HUES64 (cell line): ENCODE results near the gene FCHSD2.
"Not testable (repeated sequence)": the region's sequence is repeated elsewhere in the genome, so short reads cannot be mapped to it uniquely, and the experiment has no call there.

Experiments
- H3K27ac ChIP-seq: 2 replicates; pipeline ENCODE4 v1.7.0; 2013; ENCODE audit warnings: low read depth, low read length, inconsistent platforms
- H3K27me3 ChIP-seq: 2 replicates; pipeline ENCODE4 v1.6.1; 2013; ENCODE audit warnings: mild to moderate bottlenecking, low read length; ENCODE audit not compliant: insufficient read depth
- H3K36me3 ChIP-seq: 2 replicates; pipeline ENCODE4 v1.6.1; 2013; ENCODE audit warnings: mild to moderate bottlenecking, low read length; ENCODE audit not compliant: insufficient read depth
- H3K4me1 ChIP-seq: 2 replicates; pipeline ENCODE4 v1.6.1; 2013; ENCODE audit warnings: mild to moderate bottlenecking, low read length, moderate library complexity; ENCODE audit not compliant: insufficient read depth
- H3K4me3 ChIP-seq: 2 replicates; pipeline ENCODE4 v1.5.1; 2013; ENCODE audit warnings: mild to moderate bottlenecking, low read length, moderate library complexity
- H3K9ac ChIP-seq: 2 replicates; pipeline ENCODE4 v1.6.1; 2013; ENCODE audit warnings: mild to moderate bottlenecking, low read depth, low read length
- H3K9me3 ChIP-seq: 2 replicates; pipeline ENCODE4 v1.6.1; 2013; ENCODE audit warnings: low read depth, low read length; ENCODE audit not compliant: insufficient read depth
- WGBS: fragments of 150-250, 120-280 bp; methylation state at CpG from one replicate; pipeline ENCODE4 v1.1.7; 2013; ENCODE audit warnings: missing lambda C conversion rate; 5-methylcytosine and 5-hydroxymethylcytosine counted together

FCHSD2 gene

GRCh38 chr11:73135346-73136284, 6.5 kb downstream of the FCHSD2 start:
- 85% methylated on average over 5 of the region's 6 CpGs for WGBS
- no peaks in the 10 kb centered on the region for H3K36me3 ChIP-seq
- no peaks in the 10 kb centered on the region for H3K9me3 ChIP-seq
- peaks cover 10% of the 10 kb centered on the region for H3K27me3 ChIP-seq
- peaks cover 17% of the 10 kb centered on the region for H3K4me1 ChIP-seq
- H3K9ac ChIP-seq: no peak overlapping the region
- H3K27ac ChIP-seq: no peak overlapping the region
- H3K4me3 ChIP-seq: no peak overlapping the region

- not testable (repeated sequence) for H3K27me3 ChIP-seq, H3K9me3 ChIP-seq, H3K4me3 ChIP-seq, H3K36me3 ChIP-seq, H3K27ac ChIP-seq, H3K4me1 ChIP-seq, H3K9ac ChIP-seq
- 94% methylated on average over 2 of the region's 2 CpGs for WGBS
Measured at GRCh38 chr11:73132349-73132748, 9.8 kb downstream of the FCHSD2 start.

- H3K27me3 ChIP-seq: no peaks in the 10 kb centered on the region
- H3K4me3 ChIP-seq: no peak overlapping the region
- H3K27ac ChIP-seq: no peak overlapping the region
- H3K4me1 ChIP-seq: peaks cover 3% of the 10 kb centered on the region; the same call in 1 of the 2 replicates
- no peaks in the 10 kb centered on the region for H3K36me3 ChIP-seq
- WGBS: 89% methylated on average over 1 of the region's 1 CpG
- no peak overlapping the region for H3K9ac ChIP-seq
- no peaks in the 10 kb centered on the region for H3K9me3 ChIP-seq
Measured at GRCh38 chr11:73130181-73130580, 11.9 kb downstream of the FCHSD2 start.

GRCh38 chr11:73129198-73129597, 12.9 kb downstream of the FCHSD2 start:
- no peak overlapping the region for H3K9ac ChIP-seq
- H3K27me3 ChIP-seq: no peaks in the 10 kb centered on the region
- H3K27ac ChIP-seq: no peak overlapping the region
- peaks cover 3% of the 10 kb centered on the region; the same call in 1 of the 2 replicates for H3K4me1 ChIP-seq
- no peak overlapping the region for H3K4me3 ChIP-seq
- no peaks in the 10 kb centered on the region for H3K9me3 ChIP-seq
- no peaks in the 10 kb centered on the region for H3K36me3 ChIP-seq
- WGBS: 96% methylated on average over 10 of the region's 10 CpGs

GRCh38 chr11:73126804-73127480, 15.2 kb downstream of the FCHSD2 start:
- Histone ChIP-seq H3K4me1 (peaks cover 3% of the 10 kb centered on the region; the same call in 1 of the 2 replicates), H3K9ac (no peak overlapping the region), H3K4me3 (no peak overlapping the region), H3K36me3 (no peaks in the 10 kb centered on the region), H3K27me3 (no peaks in the 10 kb centered on the region), H3K9me3 (no peaks in the 10 kb centered on the region), H3K27ac (no peak overlapping the region)
- 93% methylated on average over 6 of the region's 6 CpGs for WGBS

- no peak overlapping the region for H3K27ac ChIP-seq
- H3K4me3 ChIP-seq: no peak overlapping the region
- no peak overlapping the region for H3K9ac ChIP-seq
- no peaks in the 10 kb centered on the region for H3K27me3 ChIP-seq
- no peaks in the 10 kb centered on the region for H3K36me3 ChIP-seq
- H3K9me3 ChIP-seq: no peaks in the 10 kb centered on the region
- H3K4me1 ChIP-seq: peaks cover 3% of the 10 kb centered on the region; the same call in 1 of the 2 replicates
Measured at GRCh38 chr11:73124800-73125199, 17.3 kb downstream of the FCHSD2 start.

- H3K9ac ChIP-seq, H3K9me3 ChIP-seq, H3K27me3 ChIP-seq, H3K27ac ChIP-seq, H3K4me1 ChIP-seq, H3K4me3 ChIP-seq, H3K36me3 ChIP-seq: not testable (repeated sequence)
- WGBS: 100% methylated on average over 4 of the region's 4 CpGs
Measured at GRCh38 chr11:73123892-73124291, 18.2 kb downstream of the FCHSD2 start.

- H3K4me3 ChIP-seq: no peak overlapping the region
- H3K36me3 ChIP-seq: no peaks in the 10 kb centered on the region
- no peak overlapping the region for H3K27ac ChIP-seq
- H3K4me1 ChIP-seq: no peaks in the 10 kb centered on the region
- no peaks in the 10 kb centered on the region for H3K9me3 ChIP-seq
- H3K27me3 ChIP-seq: no peaks in the 10 kb centered on the region
- H3K9ac ChIP-seq: no peak overlapping the region
Measured at GRCh38 chr11:73121692-73122091, 20.4 kb downstream of the FCHSD2 start.

GRCh38 chr11:73117071-73117470, 25.0 kb downstream of the FCHSD2 start:
- no peaks in the 10 kb centered on the region for H3K9me3 ChIP-seq
- H3K27me3 ChIP-seq: no peaks in the 10 kb centered on the region
- no CpG with 5 or more reads among the region's 2 CpGs for WGBS
- no peak overlapping the region for H3K27ac ChIP-seq
- no peaks in the 10 kb centered on the region; the same call in 1 of the 2 replicates for H3K36me3 ChIP-seq
- no peak overlapping the region for H3K9ac ChIP-seq
- no peaks in the 10 kb centered on the region for H3K4me1 ChIP-seq
- no peak overlapping the region for H3K4me3 ChIP-seq

GRCh38 chr11:73116636-73117035, 25.5 kb downstream of the FCHSD2 start:
- Histone ChIP-seq H3K27me3 (no peaks in the 10 kb centered on the region), H3K9ac (no peak overlapping the region), H3K9me3 (no peaks in the 10 kb centered on the region), H3K4me3 (no peak overlapping the region), H3K4me1 (no peaks in the 10 kb centered on the region), H3K27ac (no peak overlapping the region), H3K36me3 (no peaks in the 10 kb centered on the region; the same call in 1 of the 2 replicates)
- 91% methylated on average over 7 of the region's 8 CpGs for WGBS

GRCh38 chr11:73114835-73115220, 27.3 kb downstream of the FCHSD2 start:
- H3K9me3 ChIP-seq: no peaks in the 10 kb centered on the region; the same call in 1 of the 2 replicates
- no peaks in the 10 kb centered on the region for H3K4me1 ChIP-seq
- 94% methylated on average over 6 of the region's 6 CpGs for WGBS
- no peaks in the 10 kb centered on the region for H3K27me3 ChIP-seq
- no peak overlapping the region for H3K27ac ChIP-seq
- no peak overlapping the region for H3K9ac ChIP-seq
- no peaks in the 10 kb centered on the region; the same call in 1 of the 2 replicates for H3K36me3 ChIP-seq
- no peak overlapping the region for H3K4me3 ChIP-seq
